ENCODE data around the gene HPCA. TPM values are rescaled to one million over a fixed set of nuclear protein-coding genes. Genes with fewer than 3 reads are reported as not detected.

The HPCA gene
- total and polyA plus RNA-seq, 2 of the 13 experiments (the other 11 are each of a cell fraction or from before 2014, with no cell fraction given), result not detected

DNA sequence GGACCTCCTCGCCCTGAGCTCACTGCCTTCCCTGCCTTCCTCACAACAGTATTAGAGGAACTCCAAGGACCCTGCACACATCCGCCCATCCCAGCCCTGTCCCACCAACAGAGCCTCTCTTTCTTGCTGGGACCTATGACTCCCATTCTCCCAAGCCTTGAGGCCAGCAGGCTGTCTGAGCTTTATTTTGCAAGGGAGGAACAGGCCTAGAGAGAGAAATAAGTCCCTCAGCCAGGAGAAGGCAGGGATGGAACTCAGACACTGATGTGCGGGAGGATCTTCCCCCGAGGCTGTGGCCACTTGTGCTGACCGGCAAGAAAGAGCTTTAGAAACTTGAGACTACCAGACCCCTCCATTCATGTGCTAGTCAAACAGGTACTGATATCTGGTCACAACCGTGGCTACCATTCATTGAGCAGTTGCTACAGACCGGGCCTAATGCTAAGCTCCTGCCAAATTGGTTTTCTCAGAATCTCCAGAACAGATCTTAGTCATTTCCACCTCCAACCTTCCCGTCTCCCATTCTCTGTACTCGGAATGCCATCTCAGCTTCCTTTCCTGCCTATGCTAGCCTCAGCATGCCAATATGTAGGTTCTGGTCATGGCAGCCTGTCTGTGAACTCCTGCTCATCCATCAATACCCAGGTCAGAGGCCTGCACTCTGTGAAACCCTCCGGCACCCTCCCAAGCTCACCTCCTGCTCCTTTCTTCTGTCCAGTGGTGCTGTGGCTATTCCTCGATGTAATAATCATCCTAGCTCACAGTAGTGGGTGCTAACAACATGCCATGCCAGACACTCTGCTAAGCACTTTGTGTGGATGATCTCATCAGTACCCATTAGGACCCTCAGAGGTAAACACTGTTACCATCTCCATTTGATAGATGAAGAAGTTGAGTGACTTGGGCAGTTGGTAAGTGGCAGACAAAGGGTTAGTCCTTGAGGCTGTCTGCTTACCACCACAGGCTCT is 11.1 kb downstream of the HPCA start:
- no peak overlapping the region for H3K4me2 ChIP-seq (ENCODE audit: low read depth, low read length)
- DNase-seq (ENCODE audit: low spot score) (no peak), FAIRE-seq (no peak), ATAC-seq (no peak)
- ChIA-PET POLR2A (no interaction called here), CTCF (ENCODE audit: low intra/inter-chr PET ratio, low total read pairs) (no interaction called here)
- TF ChIP-seq, protein P1, sequence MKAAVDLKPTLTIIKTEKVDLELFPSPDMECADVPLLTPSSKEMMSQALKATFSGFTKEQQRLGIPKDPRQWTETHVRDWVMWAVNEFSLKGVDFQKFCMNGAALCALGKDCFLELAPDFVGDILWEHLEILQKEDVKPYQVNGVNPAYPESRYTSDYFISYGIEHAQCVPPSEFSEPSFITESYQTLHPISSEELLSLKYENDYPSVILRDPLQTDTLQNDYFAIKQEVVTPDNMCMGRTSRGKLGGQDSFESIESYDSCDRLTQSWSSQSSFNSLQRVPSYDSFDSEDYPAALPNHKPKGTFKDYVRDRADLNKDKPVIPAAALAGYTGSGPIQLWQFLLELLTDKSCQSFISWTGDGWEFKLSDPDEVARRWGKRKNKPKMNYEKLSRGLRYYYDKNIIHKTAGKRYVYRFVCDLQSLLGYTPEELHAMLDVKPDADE (CRISPR knock-in tag; IDR thresholded peaks at IDR 0.05), result no peak
- no peak for TF ChIP-seq ZNF563 (CRISPR knock-in tag; IDR thresholded peaks at IDR 0.05)
- no peak for TF ChIP-seq TOE1 (CRISPR knock-in tag; IDR thresholded peaks at IDR 0.05)
- TF ChIP-seq TCF12 (IDR thresholded peaks at IDR 0.05), result no peak
- TF ChIP-seq TCF12 (CRISPR knock-in tag; IDR thresholded peaks at IDR 0.05), result no peak
- no peak for TF ChIP-seq MIER2 (CRISPR knock-in tag; IDR thresholded peaks at IDR 0.05)
- no peak for TF ChIP-seq RFX5 (IDR thresholded peaks at IDR 0.05; ENCODE audit: low read depth, low read length)
- no peak for TF ChIP-seq KLF13 (CRISPR knock-in tag; IDR thresholded peaks at IDR 0.05)
- no peak for TF ChIP-seq ARNT2 (CRISPR knock-in tag; IDR thresholded peaks at IDR 0.05; ENCODE audit: low read depth)
- TF ChIP-seq ETV6 (CRISPR knock-in tag; conservative IDR thresholded peaks at IDR 0.05), result no peak
- TF ChIP-seq, protein P2, sequence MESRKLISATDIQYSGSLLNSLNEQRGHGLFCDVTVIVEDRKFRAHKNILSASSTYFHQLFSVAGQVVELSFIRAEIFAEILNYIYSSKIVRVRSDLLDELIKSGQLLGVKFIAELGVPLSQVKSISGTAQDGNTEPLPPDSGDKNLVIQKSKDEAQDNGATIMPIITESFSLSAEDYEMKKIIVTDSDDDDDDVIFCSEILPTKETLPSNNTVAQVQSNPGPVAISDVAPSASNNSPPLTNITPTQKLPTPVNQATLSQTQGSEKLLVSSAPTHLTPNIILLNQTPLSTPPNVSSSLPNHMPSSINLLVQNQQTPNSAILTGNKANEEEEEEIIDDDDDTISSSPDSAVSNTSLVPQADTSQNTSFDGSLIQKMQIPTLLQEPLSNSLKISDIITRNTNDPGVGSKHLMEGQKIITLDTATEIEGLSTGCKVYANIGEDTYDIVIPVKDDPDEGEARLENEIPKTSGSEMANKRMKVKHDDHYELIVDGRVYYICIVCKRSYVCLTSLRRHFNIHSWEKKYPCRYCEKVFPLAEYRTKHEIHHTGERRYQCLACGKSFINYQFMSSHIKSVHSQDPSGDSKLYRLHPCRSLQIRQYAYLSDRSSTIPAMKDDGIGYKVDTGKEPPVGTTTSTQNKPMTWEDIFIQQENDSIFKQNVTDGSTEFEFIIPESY (CRISPR knock-in tag; IDR thresholded peaks at IDR 0.05), result no peak
- no peak overlapping the region for H3K27ac ChIP-seq (ENCODE audit: extremely low read length, insufficient read depth, low read length)
- intact Hi-C loops (cut with micrococcal nuclease; ENCODE audit: unreplicated experiment) (no loop called here), in situ Hi-C loops (cut with HindIII; ENCODE audit: extremely low pct_ligation_motif_present, low pct_unique_long_range_greater_than_20kb) (no loop called here)
- no peaks in the 10 kb centered on the region for H3K4me1 ChIP-seq (ENCODE audit: insufficient read depth, low read length)
- H3K9ac ChIP-seq (ENCODE audit: insufficient read depth, low read depth, low read length), result no peak overlapping the region
- H2AFZ ChIP-seq (ENCODE audit: low read length), result no peak overlapping the region
- no peak overlapping the region for H3K4me3 ChIP-seq (replicated peaks in 1 of 3; ENCODE audit: insufficient read depth in 1 of 3, low read depth in 2 of 3, low read length in 3 of 3)
- BruUV-seq (replicated peaks), result no TSS peak
- peaks cover 15 to 62% of the 10 kb centered on the region in 2 experiments for H3K27me3 ChIP-seq (ENCODE audit: control insufficient read depth in 1 of 2, insufficient read depth in 2 of 2, low read length in 2 of 2)
- H3K9me3 ChIP-seq (ENCODE audit: low read length), result no peaks in the 10 kb centered on the region
- no peaks in the 10 kb centered on the region for H3K79me2 ChIP-seq (ENCODE audit: insufficient read depth, low read length)
- 19% methylated on average over 8 of the region's 11 CpGs for WGBS (ENCODE audit: low lambda C conversion rate)
- H3K36me3 ChIP-seq (replicated peaks in 1 of 2; ENCODE audit: control insufficient read depth in 1 of 2, insufficient read depth in 2 of 2, low read length in 2 of 2), result no peaks in the 10 kb centered on the region
- 0 out of 2 replicates have a peak, but pooled peaks cover 2% of the 10 kb centered on the region for H4K20me1 ChIP-seq (ENCODE audit: insufficient read depth, low read length)
